Sigmoid colon (tissue), 4 donors: ENCODE results near the gene BANF2.

Source experiments
- EP300 ChIP-seq, 4 donors: sonication (generic); formaldehyde crosslinking; IDR thresholded peaks; one replicate each; pipeline ENCODE4 v1.6.1; 2017; ENCODE audit warnings: antibody characterized with exemption in 4 of 4
- TF ChIP-seq, protein P1 (sequence below), 4 experiments: fragments of 450-650 bp in 3 of 4; fragments of 200-600 bp in 1 of 4; IDR thresholded peaks; one replicate each; pipeline ENCODE4 v1.5.1; 2016 to 2019; ENCODE audit warnings: antibody characterized with exemption in 4 of 4, mild to moderate bottlenecking in 3 of 4, moderate library complexity in 2 of 4

- TF ChIP-seq, protein P1, sequence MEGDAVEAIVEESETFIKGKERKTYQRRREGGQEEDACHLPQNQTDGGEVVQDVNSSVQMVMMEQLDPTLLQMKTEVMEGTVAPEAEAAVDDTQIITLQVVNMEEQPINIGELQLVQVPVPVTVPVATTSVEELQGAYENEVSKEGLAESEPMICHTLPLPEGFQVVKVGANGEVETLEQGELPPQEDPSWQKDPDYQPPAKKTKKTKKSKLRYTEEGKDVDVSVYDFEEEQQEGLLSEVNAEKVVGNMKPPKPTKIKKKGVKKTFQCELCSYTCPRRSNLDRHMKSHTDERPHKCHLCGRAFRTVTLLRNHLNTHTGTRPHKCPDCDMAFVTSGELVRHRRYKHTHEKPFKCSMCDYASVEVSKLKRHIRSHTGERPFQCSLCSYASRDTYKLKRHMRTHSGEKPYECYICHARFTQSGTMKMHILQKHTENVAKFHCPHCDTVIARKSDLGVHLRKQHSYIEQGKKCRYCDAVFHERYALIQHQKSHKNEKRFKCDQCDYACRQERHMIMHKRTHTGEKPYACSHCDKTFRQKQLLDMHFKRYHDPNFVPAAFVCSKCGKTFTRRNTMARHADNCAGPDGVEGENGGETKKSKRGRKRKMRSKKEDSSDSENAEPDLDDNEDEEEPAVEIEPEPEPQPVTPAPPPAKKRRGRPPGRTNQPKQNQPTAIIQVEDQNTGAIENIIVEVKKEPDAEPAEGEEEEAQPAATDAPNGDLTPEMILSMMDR (IDR thresholded peaks at IDR 0.05), result no peak
- no peak for TF ChIP-seq EP300 (IDR thresholded peaks at IDR 0.05)
Measured at GRCh38 chr20:17665756-17666155, 34.0 kb upstream of the BANF2 start.
